Stimulated activated CD4-positive, alpha-beta T cell treated with anti-CD3 and anti-CD28 coated beads, Interleukin-2, amount 100 ng/mL, for 4 hours (primary cell): ENCODE results near the gene PSME2.

ENCODE experiments used
- DNase-seq: peaks from one replicate; pipeline ENCODE4 v3.0.0-alpha.2; 2020; ENCODE audit warnings: low read depth

Gene PSME2

GRCh38 chr14:24179294-24179960 lies 33.0 kb upstream of the PSME2 start:
- DNase-seq = no peak

GRCh38 chr14:24178399-24179178 lies 32.2 kb upstream of the PSME2 start:
- DNase-seq = no peak

- no peak for DNase-seq
Observed at GRCh38 chr14:24177891-24178290, 31.5 kb upstream of the PSME2 start.

- no peak for DNase-seq
Observed at GRCh38 chr14:24177041-24177825, 30.8 kb upstream of the PSME2 start.

- DNase-seq = no peak
Observed at GRCh38 chr14:24176599-24176998, 30.2 kb upstream of the PSME2 start.

GRCh38 chr14:24172871-24173281 lies 26.5 kb upstream of the PSME2 start:
- no peak for DNase-seq

GRCh38 chr14:24172261-24172860 lies 26.0 kb upstream of the PSME2 start:
- DNase-seq = no peak

- DNase-seq = peak; percentile 33
Observed at GRCh38 chr14:24171422-24172260, 25.2 kb upstream of the PSME2 start, which contains the start of gene REC8. Gene REC8 (plus strand): TSS chr14:24172080. CDS start chr14:24172553, 473 bp downstream.

GRCh38 chr14:24167469-24168114 lies 21.2 kb upstream of the PSME2 start:
- DNase-seq = no peak

GRCh38 chr14:24165785-24166184 lies 19.4 kb upstream of the PSME2 start:
- DNase-seq = no peak

- no peak for DNase-seq
Observed at GRCh38 chr14:24164518-24164991, 18.1 kb upstream of the PSME2 start.

- no peak for DNase-seq
Observed at GRCh38 chr14:24162093-24162492, 15.7 kb upstream of the PSME2 start.

GRCh38 chr14:24160850-24161804 lies 14.7 kb upstream of the PSME2 start, which contains the start of gene IRF9:
Gene IRF9 (plus strand): TSS chr14:24161265. CDS start chr14:24162145, 880 bp downstream.
- DNase-seq = peak; percentile 95

GRCh38 chr14:24160499-24160849 lies 14.1 kb upstream of the PSME2 start:
- DNase-seq = no peak

GRCh38 chr14:24159777-24160498 lies 13.5 kb upstream of the PSME2 start:
- no peak for DNase-seq

- no peak for DNase-seq
Observed at GRCh38 chr14:24157331-24157730, 10.9 kb upstream of the PSME2 start.

- no peak for DNase-seq
Observed at GRCh38 chr14:24156840-24157239, 10.4 kb upstream of the PSME2 start.

GRCh38 chr14:24155100-24155499 lies 8.7 kb upstream of the PSME2 start:
- no peak for DNase-seq
